ENCODE measurements around the gene NF2.

Gene NF2

GRCh38 chr22:29625090-29625825, 21.8 kb downstream of the NF2 start:
- no peak overlapping the region for H3K9ac ChIP-seq
- H3K4me3 ChIP-seq (ENCODE audit: low read depth, low read length) = peak overlapping the region; percentile 41
- no peaks in the 10 kb centered on the region for H3K36me3 ChIP-seq (ENCODE audit: control insufficient read depth, insufficient read depth, low read length)
- no peak overlapping the region for H2AFZ ChIP-seq
- peak overlapping the region; percentile 57 for H3K27ac ChIP-seq
- no peaks in the 10 kb centered on the region for H3K27me3 ChIP-seq (ENCODE audit: control insufficient read depth, insufficient read depth, low read length)
- H3K79me2 ChIP-seq = peaks cover 20% of the 10 kb centered on the region
- no peaks in the 10 kb centered on the region for H3K9me3 ChIP-seq (ENCODE audit: control insufficient read depth, low read length)
- H3K4me1 ChIP-seq = peaks cover 4% of the 10 kb centered on the region
- peak overlapping the region; percentile 1 for H3K4me2 ChIP-seq (ENCODE audit: low read length)
- peak; percentile 75 for TF ChIP-seq CTCF (IDR thresholded peaks at IDR 0.05)

DNA sequence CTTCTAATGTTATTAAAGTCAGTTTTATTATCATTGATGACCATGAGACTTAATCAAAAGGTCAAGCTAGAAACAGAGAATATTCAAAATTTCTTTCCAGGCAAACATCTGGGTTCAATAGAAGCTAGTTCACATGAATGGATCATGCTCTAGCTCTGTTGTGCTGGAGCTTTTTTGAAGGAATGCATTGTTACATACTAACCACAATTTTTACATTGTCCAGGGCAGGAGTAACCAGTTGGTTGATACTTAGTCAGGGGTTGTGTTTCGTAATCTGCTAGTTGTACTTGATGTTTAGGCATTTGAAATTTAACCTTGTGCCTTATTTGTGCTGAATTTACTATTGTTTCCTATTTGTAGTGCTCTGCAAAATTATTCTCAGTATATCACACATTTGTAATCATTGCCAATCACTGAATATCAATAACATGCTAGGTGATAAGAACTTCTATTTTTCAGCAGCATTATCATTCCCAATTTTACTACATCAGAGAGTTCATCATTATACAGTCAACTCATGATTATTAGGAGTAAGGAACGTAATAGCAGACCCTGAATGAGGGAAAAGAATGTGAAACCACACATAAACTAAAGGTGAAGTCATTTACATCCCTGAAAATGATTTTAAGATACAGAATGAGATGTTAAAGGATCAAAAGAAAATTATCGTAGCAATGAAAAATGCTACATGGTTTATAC, 23.2 kb downstream of the NF2 start:
- no peak overlapping the region for H3K4me3 ChIP-seq (ENCODE audit: low read depth, low read length)
- peaks cover 4% of the 10 kb centered on the region for H3K4me1 ChIP-seq
- H3K36me3 ChIP-seq (ENCODE audit: control insufficient read depth, insufficient read depth, low read length) = no peaks in the 10 kb centered on the region
- H3K27ac ChIP-seq = no peak overlapping the region
- no peak for TF ChIP-seq CTCF (IDR thresholded peaks at IDR 0.05)
- H3K9me3 ChIP-seq (ENCODE audit: control insufficient read depth, low read length) = no peaks in the 10 kb centered on the region
- no peak overlapping the region for H3K9ac ChIP-seq
- no peaks in the 10 kb centered on the region for H3K27me3 ChIP-seq (ENCODE audit: control insufficient read depth, insufficient read depth, low read length)
- H2AFZ ChIP-seq = no peak overlapping the region
- peaks cover 27% of the 10 kb centered on the region for H3K79me2 ChIP-seq
- no peak overlapping the region for H3K4me2 ChIP-seq (ENCODE audit: low read length)

DNA sequence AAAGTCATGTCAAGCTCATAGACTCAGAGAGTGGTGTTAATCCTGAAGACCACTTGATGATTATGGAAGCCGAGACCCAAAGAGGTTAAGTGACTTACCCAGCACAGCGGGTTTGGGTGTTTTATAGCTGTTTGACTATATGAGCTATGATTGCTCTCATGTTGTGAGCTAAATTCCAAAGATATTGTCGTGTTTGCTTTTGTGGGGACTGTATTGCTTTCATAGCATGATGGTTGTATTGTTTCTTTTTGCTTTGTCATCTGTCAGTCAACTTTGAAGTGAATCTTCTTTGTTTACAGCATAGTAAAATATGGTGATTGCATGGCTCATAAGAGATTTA, 23.7 kb downstream of the NF2 start:
- Histone ChIP-seq H3K9me3 (ENCODE audit: control insufficient read depth, low read length) (no peaks in the 10 kb centered on the region), H3K36me3 (ENCODE audit: control insufficient read depth, insufficient read depth, low read length) (no peaks in the 10 kb centered on the region), H3K27ac (no peak overlapping the region), H3K4me1 (peaks cover 4% of the 10 kb centered on the region), H3K4me2 (ENCODE audit: low read length) (no peak overlapping the region), H3K9ac (no peak overlapping the region), H3K4me3 (ENCODE audit: low read depth, low read length) (no peak overlapping the region), H3K79me2 (peaks cover 27% of the 10 kb centered on the region), H2AFZ (no peak overlapping the region), H3K27me3 (ENCODE audit: control insufficient read depth, insufficient read depth, low read length) (no peaks in the 10 kb centered on the region)
- TF ChIP-seq CTCF (IDR thresholded peaks at IDR 0.05) = no peak

DNA sequence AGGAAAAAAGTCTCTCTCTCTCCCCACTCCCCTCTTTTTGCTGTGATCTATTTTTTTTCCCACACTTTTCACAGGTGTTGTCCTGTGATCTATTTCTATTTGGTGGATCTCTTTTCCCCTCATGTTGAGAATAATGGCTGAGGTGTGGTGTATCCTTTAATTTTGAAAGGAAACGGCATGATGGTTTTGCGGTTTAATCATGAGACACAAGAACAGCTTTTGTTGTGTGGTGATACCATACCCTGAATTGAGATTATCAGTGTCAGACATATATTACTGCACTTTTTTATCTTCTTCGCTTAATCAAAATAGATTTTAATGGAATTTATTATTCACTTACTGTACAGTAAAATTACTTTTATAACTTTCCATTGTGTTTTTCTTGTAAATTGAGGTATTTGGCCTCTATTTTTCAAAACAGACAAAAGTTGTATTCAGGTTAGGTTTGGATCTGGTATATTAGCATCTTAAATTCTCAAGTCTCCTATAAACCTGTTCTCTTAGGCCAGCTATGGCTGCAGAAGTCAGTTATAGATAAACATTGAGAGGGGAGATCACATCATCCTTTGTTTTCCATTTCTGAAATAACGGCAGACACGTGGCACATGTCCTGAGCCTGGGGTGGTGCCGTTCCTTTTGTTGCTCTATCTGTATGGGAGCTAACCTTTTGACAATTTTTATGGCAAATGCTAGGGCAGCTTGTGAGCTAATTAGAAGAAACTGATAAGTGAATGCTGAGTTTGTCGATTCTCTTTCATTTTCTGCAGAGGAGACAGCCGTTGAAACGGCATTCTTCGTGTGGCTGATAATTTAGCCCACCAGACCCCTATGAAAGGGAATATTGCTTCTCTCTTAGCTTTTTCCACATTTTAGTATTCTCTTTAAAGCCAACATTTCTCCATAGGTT, 25.8 kb downstream of the NF2 start:
- H3K27ac ChIP-seq = no peak overlapping the region
- H3K79me2 ChIP-seq = peaks cover 34% of the 10 kb centered on the region
- H3K9ac ChIP-seq = no peak overlapping the region
- H3K4me3 ChIP-seq (ENCODE audit: low read depth, low read length) = no peak overlapping the region
- H2AFZ ChIP-seq = no peak overlapping the region
- H3K9me3 ChIP-seq (ENCODE audit: control insufficient read depth, low read length) = no peaks in the 10 kb centered on the region
- no peaks in the 10 kb centered on the region for H3K4me1 ChIP-seq
- H3K36me3 ChIP-seq (ENCODE audit: control insufficient read depth, insufficient read depth, low read length) = no peaks in the 10 kb centered on the region
- H3K4me2 ChIP-seq (ENCODE audit: low read length) = no peak overlapping the region
- no peaks in the 10 kb centered on the region for H3K27me3 ChIP-seq (ENCODE audit: control insufficient read depth, insufficient read depth, low read length)
- TF ChIP-seq CTCF (IDR thresholded peaks at IDR 0.05) = no peak
